Natural killer cell (primary cell): ENCODE data around the gene MTRF1L. TPM values are rescaled to one million over a fixed set of nuclear protein-coding genes. Genes with fewer than 3 reads are reported as not detected.

ENCODE experiments used
- ATAC-seq, 3 donors: fragments of 150-1000 bp in 2 of 3; fragments of 200-7000 bp in 1 of 3; cut with Tn5 transposase; 1 replicate in 1 of 3; 2 replicates in 2 of 3; pipeline ENCODE4 v1.10.0; 2021; ENCODE audit warnings: mild to moderate bottlenecking in 2 of 3, moderate library complexity in 2 of 3
- DNase-seq, 2 donors: peaks; one replicate each; pipeline versions ENCODE4 v3.0.0 to v3.0.0-alpha.2; 2013 to 2021; ENCODE audit warnings: mixed read lengths in 1 of 2
- H3K27ac ChIP-seq: one replicate; pipeline ENCODE4 v1.5.1; 2013; ENCODE audit warnings: mild to moderate bottlenecking, low read length
- H3K27me3 ChIP-seq: one replicate; pipeline ENCODE4 v1.6.1; 2013; ENCODE audit warnings: low read length; ENCODE audit not compliant: control insufficient read depth, insufficient read depth
- H3K36me3 ChIP-seq: one replicate; pipeline ENCODE4 v1.6.1; 2013; ENCODE audit warnings: low read length; ENCODE audit not compliant: control insufficient read depth, insufficient read depth
- H3K4me1 ChIP-seq: one replicate; pipeline ENCODE4 v1.6.1; 2013; ENCODE audit warnings: low read length; ENCODE audit not compliant: control insufficient read depth, insufficient read depth
- H3K4me3 ChIP-seq: one replicate; pipeline ENCODE4 v1.5.1; 2013; ENCODE audit warnings: low read length
- H3K9me3 ChIP-seq: one replicate; pipeline ENCODE4 v1.6.1; 2013; ENCODE audit warnings: low read length; ENCODE audit not compliant: control insufficient read depth, insufficient read depth
- H3K27ac Mint-ChIP-seq, 2 donors: one replicate each; pipeline ENCODE4 v1.8.0; 2022; ENCODE audit warnings: mild to moderate bottlenecking in 2 of 2, mixed read lengths in 2 of 2, moderate library complexity in 1 of 2
- H3K27me3 Mint-ChIP-seq, 2 donors: one replicate each; pipeline ENCODE4 v1.8.0; 2022; ENCODE audit warnings: low read depth in 2 of 2, mixed read lengths in 2 of 2
- H3K36me3 Mint-ChIP-seq: one replicate; pipeline ENCODE4 v1.8.0; 2022; ENCODE audit warnings: mixed read lengths
- H3K4me1 Mint-ChIP-seq, 2 donors: one replicate each; pipeline ENCODE4 v1.8.0; 2022; ENCODE audit warnings: mixed read lengths in 2 of 2
- H3K4me3 Mint-ChIP-seq: one replicate; pipeline ENCODE4 v1.8.0; 2022; ENCODE audit warnings: mild to moderate bottlenecking, moderate library complexity, mixed read lengths
- H3K9me3 Mint-ChIP-seq, 2 donors: one replicate each; pipeline ENCODE4 v1.8.0; 2022; ENCODE audit warnings: mixed read lengths in 2 of 2
- CTCF ChIP-seq: fragments of 200-600 bp; IDR thresholded peaks from one replicate; pipeline ENCODE4 v1.8.0; 2022; ENCODE audit warnings: antibody characterized with exemption
- whole genome bisulfite sequencing: methylation state at CpG from one replicate; pipeline ENCODE4 v1.1.7; 2013; ENCODE audit warnings: missing lambda C conversion rate; ENCODE audit not compliant: insufficient coverage; 5-methylcytosine and 5-hydroxymethylcytosine counted together
- intact Hi-C: fragments of 100-400 bp; cut with micrococcal nuclease; formaldehyde crosslinking; loops from one replicate; pipeline ENCODE4 v1.14.2; 2022
- total RNA-seq, 4 donors: library from RNA; stranded (reverse); fragments of 120-200 nt in 1 of 4; gene quantifications; one replicate each; pipeline versions ENCODE4 v1.2.3 to v1.2.4, GENCODE V29; 2013 to 2022

MTRF1L gene
- total RNA-seq, 3 donors from 2014 or later (not counting 1 experiment from before 2014, with no cell fraction given): 17.6 to 24.7 (median 21.6) TPM

GRCh38 chr6:152981989-152982903 lies 20.3 kb downstream of the MTRF1L start:
- TF ChIP-seq CTCF: no peak
- Mint-ChIP-seq H3K27ac (peak overlapping the region in 1 of 2 donors; percentile 97), H3K4me1 (peaks cover 24 to 34% of the 10 kb centered on the region in 2 donors), H3K9me3 (no peaks in the 10 kb centered on the region), H3K27me3 (no peaks in the 10 kb centered on the region), H3K4me3 (peak overlapping the region; percentile 98), H3K36me3 (no peaks in the 10 kb centered on the region)
- no peaks in the 10 kb centered on the region for H3K27me3 ChIP-seq
- H3K27ac ChIP-seq: no peak overlapping the region
- H3K4me1 ChIP-seq: peaks cover 23% of the 10 kb centered on the region
- 7% methylated on average over 71 of the region's 71 CpGs for WGBS
- H3K9me3 ChIP-seq: no peaks in the 10 kb centered on the region
- ATAC-seq (no peak), DNase-seq (peak in 1 of 2 donors; percentile 23)
- peak overlapping the region; percentile 90 for H3K4me3 ChIP-seq
- intact Hi-C loops: loop anchor here (2.0 to 10.0 kb wide), 4 partner anchors 21 to 1597 kb away; partner anchors contain the start of genes MTRF1L and RMND1
- peaks cover 6% of the 10 kb centered on the region for H3K36me3 ChIP-seq

GRCh38 chr6:152981219-152981618 lies 21.3 kb downstream of the MTRF1L start:
- H3K4me1 ChIP-seq: peaks cover 23% of the 10 kb centered on the region
- WGBS: 8% methylated on average over 2 of the region's 2 CpGs
- no peaks in the 10 kb centered on the region for H3K9me3 Mint-ChIP-seq

GRCh38 chr6:152980656-152981055 lies 21.9 kb downstream of the MTRF1L start:
- Histone ChIP-seq H3K9me3 (no peaks in the 10 kb centered on the region), H3K36me3 (peaks cover 3% of the 10 kb centered on the region), H3K27me3 (no peaks in the 10 kb centered on the region), H3K27ac (no peak overlapping the region), H3K4me1 (peaks cover 23% of the 10 kb centered on the region), H3K4me3 (no peak overlapping the region)
- WGBS: no CpG with 5 or more reads among the region's 1 CpG
- H3K4me3 Mint-ChIP-seq: peak overlapping the region; percentile 19
- ATAC-seq (no peak), DNase-seq (no peak)
- no peaks in the 10 kb centered on the region for H3K36me3 Mint-ChIP-seq
- no peak overlapping the region for H3K27ac Mint-ChIP-seq
- H3K9me3 Mint-ChIP-seq: no peaks in the 10 kb centered on the region
- H3K4me1 Mint-ChIP-seq: peaks cover 25 to 43% of the 10 kb centered on the region in 2 donors
- H3K27me3 Mint-ChIP-seq: no peaks in the 10 kb centered on the region
- intact Hi-C loops: loop anchor here (10.0 kb wide), 1 partner anchor 1596 kb away; no protein-coding TSS in a partner anchor
- no peak for TF ChIP-seq CTCF

More at GRCh38 chr6:152981219-152981618, 21.3 kb downstream of the MTRF1L start:
- no peaks in the 10 kb centered on the region for H3K9me3 ChIP-seq
- no peak overlapping the region for H3K27ac ChIP-seq
- no peak overlapping the region for H3K27ac Mint-ChIP-seq
- H3K4me1 Mint-ChIP-seq: peaks cover 25 to 38% of the 10 kb centered on the region in 2 donors
- no peaks in the 10 kb centered on the region for H3K27me3 ChIP-seq
- DNase-seq: no peak
- no peaks in the 10 kb centered on the region for H3K27me3 Mint-ChIP-seq
- H3K36me3 Mint-ChIP-seq: no peaks in the 10 kb centered on the region
- no peak for ATAC-seq
- intact Hi-C loops: loop anchor here (10.0 kb wide), 1 partner anchor 1596 kb away; no protein-coding TSS in a partner anchor
- H3K4me3 Mint-ChIP-seq: peak overlapping the region; percentile 19
- TF ChIP-seq CTCF: no peak
- no peak overlapping the region for H3K4me3 ChIP-seq
- peaks cover 3% of the 10 kb centered on the region for H3K36me3 ChIP-seq
